Chondrocyte (in vitro differentiated cells): ENCODE data around the gene ADGRL4. TPM values are rescaled to one million over a fixed set of nuclear protein-coding genes. Genes with fewer than 3 reads are reported as not detected.
A peak's percentile ranks its signal among the peaks of the same experiment; 100 is the strongest.

Experiments
- DNase-seq: peaks from one replicate; pipeline ENCODE4 v3.0.0; 2021; ENCODE audit warnings: mixed read lengths, low spot score
- H3K27ac Mint-ChIP-seq: one replicate; pipeline ENCODE4 v1.8.0; 2021; ENCODE audit warnings: mild to moderate bottlenecking, moderate library complexity, mixed read lengths; ENCODE audit not compliant: unreplicated experiment
- H3K27me3 Mint-ChIP-seq: 2 replicates; pipeline ENCODE4 v1.8.0; 2021; ENCODE audit warnings: low read depth, mixed read lengths
- H3K36me3 Mint-ChIP-seq: 2 replicates; pipeline ENCODE4 v1.8.0; 2021; ENCODE audit warnings: low read depth, mixed read lengths
- H3K4me1 Mint-ChIP-seq: 2 replicates; pipeline ENCODE4 v1.8.0; 2021; ENCODE audit warnings: low read depth, mild to moderate bottlenecking, mixed read lengths
- H3K4me3 Mint-ChIP-seq: one replicate; pipeline ENCODE4 v1.8.0; 2021; ENCODE audit warnings: mild to moderate bottlenecking, moderate library complexity, mixed read lengths; ENCODE audit not compliant: unreplicated experiment
- H3K9me3 Mint-ChIP-seq: 2 replicates; pipeline ENCODE4 v1.8.0; 2021; ENCODE audit warnings: low read depth, mixed read lengths
- CTCF ChIP-seq: fragments of 200-600 bp; sonication (generic); IDR thresholded peaks from 2 replicates; pipeline ENCODE4 v1.5.0; 2021; ENCODE audit warnings: antibody characterized with exemption, mild to moderate bottlenecking, moderate library complexity
- total RNA-seq: library from RNA; stranded (reverse); gene quantifications from 3 replicates; pipeline ENCODE4 v1.2.1, GENCODE V29; 2021

The ADGRL4 gene
- total RNA-seq, 1 donor from 2014 or later = 6.9 TPM

GRCh38 chr1:78949227-78949626, 57.3 kb downstream of the ADGRL4 start:
- no peak for TF ChIP-seq CTCF
- no peak overlapping the region for H3K27ac Mint-ChIP-seq
- H3K4me1 Mint-ChIP-seq = peaks cover 3% of the 10 kb centered on the region
- no peaks in the 10 kb centered on the region for H3K27me3 Mint-ChIP-seq
- no peak overlapping the region for H3K4me3 Mint-ChIP-seq
- H3K9me3 Mint-ChIP-seq = no peaks in the 10 kb centered on the region
- DNase-seq = no peak
- peaks cover 2% of the 10 kb centered on the region for H3K36me3 Mint-ChIP-seq

- H3K4me1 Mint-ChIP-seq = peaks cover 17% of the 10 kb centered on the region
- H3K36me3 Mint-ChIP-seq = no peaks in the 10 kb centered on the region
- H3K9me3 Mint-ChIP-seq = peaks cover 4% of the 10 kb centered on the region
- H3K27me3 Mint-ChIP-seq = no peaks in the 10 kb centered on the region
- no peak overlapping the region for H3K4me3 Mint-ChIP-seq
- no peak for TF ChIP-seq CTCF
- DNase-seq = no peak
- H3K27ac Mint-ChIP-seq = no peak overlapping the region
Observed at GRCh38 chr1:78919150-78919549, 87.4 kb downstream of the ADGRL4 start.

- H3K27me3 Mint-ChIP-seq = no peaks in the 10 kb centered on the region
- peaks cover 17% of the 10 kb centered on the region for H3K4me1 Mint-ChIP-seq
- peak overlapping the region; percentile 46 for H3K27ac Mint-ChIP-seq
- peaks cover 4% of the 10 kb centered on the region for H3K9me3 Mint-ChIP-seq
- TF ChIP-seq CTCF = no peak
- no peak overlapping the region for H3K4me3 Mint-ChIP-seq
- no peak for DNase-seq
- no peaks in the 10 kb centered on the region for H3K36me3 Mint-ChIP-seq
Observed at GRCh38 chr1:78918157-78918556, 88.4 kb downstream of the ADGRL4 start.

- Mint-ChIP-seq H3K27me3 (no peaks in the 10 kb centered on the region), H3K36me3 (no peaks in the 10 kb centered on the region), H3K4me1 (peaks cover 17% of the 10 kb centered on the region), H3K4me3 (no peak overlapping the region), H3K27ac (no peak overlapping the region), H3K9me3 (peaks cover 1% of the 10 kb centered on the region)
- TF ChIP-seq CTCF = no peak
- no peak for DNase-seq
Observed at GRCh38 chr1:78916986-78917385, 89.5 kb downstream of the ADGRL4 start.

- H3K27ac Mint-ChIP-seq = no peak overlapping the region
- H3K4me3 Mint-ChIP-seq = no peak overlapping the region
- no peaks in the 10 kb centered on the region for H3K9me3 Mint-ChIP-seq
- H3K36me3 Mint-ChIP-seq = no peaks in the 10 kb centered on the region
- H3K27me3 Mint-ChIP-seq = no peaks in the 10 kb centered on the region
- no peak for DNase-seq
- no peak for TF ChIP-seq CTCF
- H3K4me1 Mint-ChIP-seq = peaks cover 17% of the 10 kb centered on the region
Observed at GRCh38 chr1:78913950-78914349, 92.6 kb downstream of the ADGRL4 start.
